ENCODE data around the gene TMEM141. TPM values are rescaled to one million over a fixed set of nuclear protein-coding genes. Genes with fewer than 3 reads are reported as not detected.

The TMEM141 gene
- polyA plus RNA-seq, 1 donor: 53.9 TPM

- no peak for DNase-seq
Measured at GRCh38 chr9:136808806-136809158, 17.6 kb downstream of the TMEM141 start.

- DNase-seq: no peak
Measured at GRCh38 chr9:136814725-136815421, 23.7 kb downstream of the TMEM141 start.

GRCh38 chr9:136815422-136815782 is 24.3 kb downstream of the TMEM141 start:
- DNase-seq: no peak

GRCh38 chr9:136820971-136821825 is 30.1 kb downstream of the TMEM141 start:
- DNase-seq: no peak

GRCh38 chr9:136821826-136822544 is 30.8 kb downstream of the TMEM141 start:
- DNase-seq: no peak

GRCh38 chr9:136823136-136824046 is 32.2 kb downstream of the TMEM141 start:
- no peak for DNase-seq

GRCh38 chr9:136824496-136825225 is 33.5 kb downstream of the TMEM141 start:
- no peak for DNase-seq

GRCh38 chr9:136825295-136826187 is 34.4 kb downstream of the TMEM141 start:
- no peak for DNase-seq

- no peak for DNase-seq
Measured at GRCh38 chr9:136826188-136826541, 35.0 kb downstream of the TMEM141 start.

GRCh38 chr9:136826703-136827582 is 35.8 kb downstream of the TMEM141 start:
- DNase-seq: no peak

GRCh38 chr9:136827794-136828473 is 36.8 kb downstream of the TMEM141 start:
- DNase-seq: no peak

GRCh38 chr9:136828474-136829140 is 37.5 kb downstream of the TMEM141 start:
- no peak for DNase-seq

GRCh38 chr9:136829412-136829811 is 38.3 kb downstream of the TMEM141 start:
- no peak for DNase-seq

GRCh38 chr9:136829981-136830885 is 39.1 kb downstream of the TMEM141 start:
- no peak for DNase-seq

GRCh38 chr9:136831002-136831719 is 40.0 kb downstream of the TMEM141 start:
- DNase-seq: no peak

- no peak for DNase-seq
Measured at GRCh38 chr9:136831720-136832104, 40.6 kb downstream of the TMEM141 start.
